NB4 (cell line): ENCODE measurements around the gene FAM237B.

Source experiments
- CTCF ChIP-seq: IDR thresholded peaks from one replicate; pipeline ENCODE4 v1.5.1; 2012; ENCODE audit warnings: low read depth, low read length
- MAX ChIP-seq: IDR thresholded peaks from 2 replicates; pipeline ENCODE4 v1.6.1; 2011; ENCODE audit warnings: low read depth, low read length
- MYC ChIP-seq: IDR thresholded peaks from 2 replicates; pipeline ENCODE4 v1.6.1; 2011; ENCODE audit warnings: low read depth, low read length
- POLR2A ChIP-seq: IDR thresholded peaks from 2 replicates; pipeline ENCODE4 v1.6.1; 2011; ENCODE audit warnings: mild to moderate bottlenecking; ENCODE audit not compliant: insufficient read length; ENCODE audit errors: extremely low read depth

GRCh38 chr7:90309872-90310271 lies 11.2 kb downstream of the FAM237B start:
- no peak for TF ChIP-seq CTCF
- no peak for TF ChIP-seq POLR2A
- no peak for TF ChIP-seq MYC
- no peak for TF ChIP-seq MAX
